GM19193 (cell line): ENCODE measurements around the gene BCL2.

ENCODE experiments used
- POLR2A ChIP-seq: IDR thresholded peaks from 4 replicates; pipeline ENCODE4 v1.6.1; 2011; ENCODE audit not compliant: insufficient read depth, insufficient read length; ENCODE audit errors: extremely low read depth

The BCL2 gene

GRCh38 chr18:63084219-63084618 is 235.3 kb downstream of the BCL2 start:
- TF ChIP-seq POLR2A: no peak

GRCh38 chr18:63083555-63083954 is 236.0 kb downstream of the BCL2 start:
- TF ChIP-seq POLR2A: no peak

GRCh38 chr18:63083020-63083531 is 236.5 kb downstream of the BCL2 start:
- no peak for TF ChIP-seq POLR2A

GRCh38 chr18:63082366-63083019 is 237.1 kb downstream of the BCL2 start:
- no peak for TF ChIP-seq POLR2A

- no peak for TF ChIP-seq POLR2A
These were observed 240.5 kb downstream of the BCL2 start for GRCh38 chr18:63079114-63079513.

GRCh38 chr18:63078471-63078870 is 241.1 kb downstream of the BCL2 start:
- TF ChIP-seq POLR2A: no peak

GRCh38 chr18:63074981-63075404 is 244.6 kb downstream of the BCL2 start:
- TF ChIP-seq POLR2A: peak; percentile 40

- TF ChIP-seq POLR2A: no peak
These were observed 246.1 kb downstream of the BCL2 start for GRCh38 chr18:63073481-63073880.
